ENCODE results near the gene DLG4. TPM values are rescaled to one million over a fixed set of nuclear protein-coding genes. Genes with fewer than 3 reads are reported as not detected.
"Not testable (repeated sequence)": the region's sequence is repeated elsewhere in the genome, so short reads cannot be mapped to it uniquely, and the experiment has no call there.

Gene DLG4
- total RNA-seq, 1 experiment from 2014 or later: 2.0 TPM

- H3K27ac Mint-ChIP-seq (ENCODE audit: unreplicated experiment): peak overlapping the region; percentile 58
- DNase-seq: no peak
- H3K9me3 Mint-ChIP-seq (ENCODE audit: low read depth, unreplicated experiment): no peaks in the 10 kb centered on the region
- CTCF ChIA-PET: no interaction called here
- H3K27me3 Mint-ChIP-seq (ENCODE audit: unreplicated experiment): no peaks in the 10 kb centered on the region
- H3K36me3 Mint-ChIP-seq (ENCODE audit: insufficient read depth, unreplicated experiment): peaks cover 54% of the 10 kb centered on the region
- TF ChIP-seq CTCF (IDR thresholded peaks at IDR 0.05; ENCODE audit: unreplicated experiment): no peak
- H3K4me3 Mint-ChIP-seq (ENCODE audit: low read depth, unreplicated experiment): no peak overlapping the region
- peaks cover 25% of the 10 kb centered on the region for H3K4me1 Mint-ChIP-seq (ENCODE audit: low read depth, unreplicated experiment)
- intact Hi-C loops (cut with micrococcal nuclease; ENCODE audit: unreplicated experiment): no loop called here
- BruUV-seq (replicated peaks): no TSS peak
These were observed 27.1 kb upstream of the DLG4 start for GRCh38 chr17:7246779-7247178.

GRCh38 chr17:7243838-7244237 is 24.2 kb upstream of the DLG4 start:
- CTCF ChIA-PET; H3K9me3 Mint-ChIP-seq (ENCODE audit: low read depth, unreplicated experiment); intact Hi-C loops (cut with micrococcal nuclease; ENCODE audit: unreplicated experiment); BruUV-seq (replicated peaks); H3K27me3 Mint-ChIP-seq (ENCODE audit: unreplicated experiment); DNase-seq: not testable (repeated sequence)
- Mint-ChIP-seq H3K4me1 (ENCODE audit: low read depth, unreplicated experiment) (peaks cover 29% of the 10 kb centered on the region), H3K27ac (ENCODE audit: unreplicated experiment) (peak overlapping the region; percentile 99), H3K4me3 (ENCODE audit: low read depth, unreplicated experiment) (peak overlapping the region; percentile 94), H3K36me3 (ENCODE audit: insufficient read depth, unreplicated experiment) (peaks cover 62% of the 10 kb centered on the region)

- Mint-ChIP-seq H3K9me3 (ENCODE audit: low read depth, unreplicated experiment) (no peaks in the 10 kb centered on the region), H3K36me3 (ENCODE audit: insufficient read depth, unreplicated experiment) (peaks cover 66% of the 10 kb centered on the region), H3K4me3 (ENCODE audit: low read depth, unreplicated experiment) (peak overlapping the region; percentile 94), H3K27ac (ENCODE audit: unreplicated experiment) (peak overlapping the region; percentile 99), H3K4me1 (ENCODE audit: low read depth, unreplicated experiment) (peaks cover 29% of the 10 kb centered on the region), H3K27me3 (ENCODE audit: unreplicated experiment) (no peaks in the 10 kb centered on the region)
- intact Hi-C loops (cut with micrococcal nuclease; ENCODE audit: unreplicated experiment): no loop called here
- DNase-seq: no peak
- CTCF ChIA-PET: interaction anchor here (0.6 to 2.3 kb wide), 4 partner anchors 8 to 321 kb away, joined by 3 to 5 read pairs (median 4); partner anchors contain the start of genes CLDN7, CTDNEP1 and ELP5
- BruUV-seq (replicated peaks): TSS peak; percentile 41
- TF ChIP-seq CTCF (IDR thresholded peaks at IDR 0.05; ENCODE audit: unreplicated experiment): no peak
These were observed 23.8 kb upstream of the DLG4 start for GRCh38 chr17:7243453-7243729.

GRCh38 chr17:7242717-7243452 is 23.2 kb upstream of the DLG4 start:
- Mint-ChIP-seq H3K4me3 (ENCODE audit: low read depth, unreplicated experiment) (peak overlapping the region; percentile 94), H3K4me1 (ENCODE audit: low read depth, unreplicated experiment) (peaks cover 29% of the 10 kb centered on the region), H3K27me3 (ENCODE audit: unreplicated experiment) (no peaks in the 10 kb centered on the region), H3K9me3 (ENCODE audit: low read depth, unreplicated experiment) (no peaks in the 10 kb centered on the region), H3K27ac (ENCODE audit: unreplicated experiment) (peak overlapping the region; percentile 99), H3K36me3 (ENCODE audit: insufficient read depth, unreplicated experiment) (peaks cover 71% of the 10 kb centered on the region)
- DNase-seq: peak; percentile 89
- BruUV-seq (replicated peaks): no TSS peak
- intact Hi-C loops (cut with micrococcal nuclease; ENCODE audit: unreplicated experiment): no loop called here
- no peak for TF ChIP-seq CTCF (IDR thresholded peaks at IDR 0.05; ENCODE audit: unreplicated experiment)
- CTCF ChIA-PET: interaction anchor here (0.6 to 2.3 kb wide), 6 partner anchors 8 to 320 kb away, joined by 3 to 5 read pairs (median 4); partner anchors contain the start of genes CLDN7, CTDNEP1 and ELP5

Data from Calu3 (cell line).